Ovary (tissue), 9 donors: ENCODE measurements around the gene CCL7. TPM values are rescaled to one million over a fixed set of nuclear protein-coding genes. Genes with fewer than 3 reads are reported as not detected.

Experiments
- DNase-seq, 5 donors: peaks; one replicate each; pipeline ENCODE4 v3.0.0-alpha.2; 2019 to 2020
- H3K27ac ChIP-seq, 2 donors: fragments of 200-600 bp; one replicate each; pipeline versions ENCODE4 v1.5.1 to v1.8.0; 2019 to 2022
- H3K27me3 ChIP-seq: fragments of 200-600 bp; one replicate; pipeline ENCODE4 v1.8.0; 2022
- H3K36me3 ChIP-seq: fragments of 200-600 bp; sonication (generic); one replicate; pipeline ENCODE4 v1.5.1; 2019
- H3K4me1 ChIP-seq: one replicate; pipeline ENCODE4 v1.8.1; 2013; ENCODE audit warnings: mild to moderate bottlenecking, moderate library complexity; ENCODE audit not compliant: insufficient read depth
- H3K4me3 ChIP-seq: fragments of 200-600 bp; sonication (generic); one replicate; pipeline ENCODE4 v1.5.1; 2017
- H3K9me3 ChIP-seq, 2 donors: fragments of 200-600 bp in 1 of 2; sonication (generic) in 1 of 2; one replicate each; pipeline versions ENCODE4 v1.5.1 to v1.8.1; 2013 to 2019; ENCODE audit warnings: mild to moderate bottlenecking in 1 of 2, moderate library complexity in 1 of 2
- CTCF ChIP-seq, 3 donors: fragments of 450-650 bp in 2 of 3; fragments of 200-600 bp in 1 of 3; IDR thresholded peaks; one replicate each; pipeline versions ENCODE4 v1.5.1 to v1.8.0; 2016 to 2022; ENCODE audit warnings: antibody characterized with exemption in 3 of 3, mild to moderate bottlenecking in 1 of 3
- EP300 ChIP-seq: sonication (generic); formaldehyde crosslinking; IDR thresholded peaks from one replicate; pipeline ENCODE4 v1.6.1; 2017; ENCODE audit warnings: antibody characterized with exemption
- POLR2A ChIP-seq: fragments of 450-650 bp; IDR thresholded peaks from one replicate; pipeline ENCODE4 v1.6.1; 2017; ENCODE audit warnings: antibody characterized with exemption, mild to moderate bottlenecking, moderate library complexity
- WGBS, 3 donors: extraction: QIAGEN DNeasy Blood & Tissue Kit in 1 of 3; methylation state at CpG; one replicate each; pipeline versions ENCODE4 v1.1.5 to v1.1.7; 2013 to 2017; 5-methylcytosine and 5-hydroxymethylcytosine counted together
- intact Hi-C, 4 donors: fragments of 100-400 bp; cut with DNase I; formaldehyde crosslinking; loops; one replicate each; pipeline versions ENCODE4 v1.11.0 to v1.15.1; 2022 to 2023
- polyA plus RNA-seq, 2 donors: library from polyadenylated mRNA; stranded (reverse); fragments of 200-250 nt in 1 of 2; fragments of 350-450 nt in 1 of 2; fragmentation: Illumina TruSeq in 1 of 2; extraction: RNeasy Lipid Tissue Mini Kit (QIAGEN cat#74804) in 1 of 2; gene quantifications; one replicate each; pipeline ENCODE4 v1.2.3, GENCODE V29; 2013 to 2014
- total RNA-seq, 7 donors: library from RNA; depleted of rRNA in 2 of 7; stranded (reverse); fragments of >200 nt in 2 of 7; fragmentation: NEBNext Ultra II Directional in 3 of 7; extraction: Animal tissue kit (Norgen Biotek cat#: 25700) in 3 of 7; gene quantifications; one replicate each; pipeline versions ENCODE4 v1.1.0 to v1.2.4, GENCODE V29; 2016 to 2023
- donor health status: DM: no; HTN: no; CAD: no; lungs with moderate emphysema.
- donor health status: DM: no; HTN: no; CAD: no.
- donor health status: Bipolar disorder and iron deficiency.
- donor health status: DM: yes; HTN: yes; CAD: no.
- donor health status: DM: no; HTN: no; CAD: no.
- donor health status: DM: yes; HTN: yes; CAD: no.

The CCL7 gene
- total and polyA plus RNA-seq, 9 donors, result 0.46 TPM; not detected in 8

GRCh38 chr17:34257986-34258326 lies 12.1 kb upstream of the CCL7 start:
- intact Hi-C loops, result loop anchor here in 1 of 4 donors (10.0 kb wide), 1 partner anchor 857 kb away; the partner anchor contains the start of gene RAD51D
- Histone ChIP-seq H3K36me3 (no peaks in the 10 kb centered on the region), H3K27me3 (no peaks in the 10 kb centered on the region), H3K4me1 (peaks cover 10% of the 10 kb centered on the region), H3K4me3 (no peak overlapping the region), H3K27ac (no peak overlapping the region), H3K9me3 (no peaks in the 10 kb centered on the region)
- no peak for TF ChIP-seq EP300
- no peak for TF ChIP-seq POLR2A
- no peak for TF ChIP-seq CTCF (IDR thresholded peaks at IDR 0.05)
- DNase-seq, result no peak
- 85 to 95% (median 91%) methylated on average over 1 of the region's 1 CpG for WGBS, 3 donors

- H3K4me3 ChIP-seq, result no peak overlapping the region
- DNase-seq, result no peak
- no peak for TF ChIP-seq CTCF (IDR thresholded peaks at IDR 0.05)
- TF ChIP-seq POLR2A, result no peak
- TF ChIP-seq EP300, result no peak
- intact Hi-C loops, result loop anchor here in 1 of 4 donors (10.0 kb wide), 1 partner anchor 856 kb away; the partner anchor contains the start of gene RAD51D
- H3K36me3 ChIP-seq, result no peaks in the 10 kb centered on the region
- H3K4me1 ChIP-seq, result peaks cover 4% of the 10 kb centered on the region
- no peak overlapping the region for H3K27ac ChIP-seq
- H3K27me3 ChIP-seq, result no peaks in the 10 kb centered on the region
- no peaks in the 10 kb centered on the region for H3K9me3 ChIP-seq
Observed at GRCh38 chr17:34259146-34259545, 10.9 kb upstream of the CCL7 start.

GRCh38 chr17:34260861-34261260 lies 9.2 kb upstream of the CCL7 start:
- DNase-seq, result no peak
- Histone ChIP-seq H3K36me3 (no peaks in the 10 kb centered on the region), H3K27me3 (no peaks in the 10 kb centered on the region), H3K4me3 (no peak overlapping the region), H3K4me1 (no peaks in the 10 kb centered on the region), H3K9me3 (no peaks in the 10 kb centered on the region), H3K27ac (no peak overlapping the region)
- TF ChIP-seq POLR2A (no peak), CTCF (IDR thresholded peaks at IDR 0.05) (no peak), EP300 (no peak)
- WGBS, 3 donors, result 36 to 46% (median 38%) methylated on average over 4 of the region's 4 CpGs
- intact Hi-C loops, result no loop called here

GRCh38 chr17:34261568-34262337 lies 8.3 kb upstream of the CCL7 start:
- Histone ChIP-seq H3K4me1 (no peaks in the 10 kb centered on the region), H3K27ac (no peak overlapping the region), H3K4me3 (no peak overlapping the region), H3K27me3 (no peaks in the 10 kb centered on the region), H3K36me3 (no peaks in the 10 kb centered on the region), H3K9me3 (no peaks in the 10 kb centered on the region)
- 88 to 91% (median 89%) methylated on average over 5 of the region's 5 CpGs for whole genome bisulfite sequencing, 3 donors
- TF ChIP-seq EP300, result no peak
- TF ChIP-seq POLR2A, result no peak
- no peak for TF ChIP-seq CTCF (IDR thresholded peaks at IDR 0.05)
- intact Hi-C loops, result no loop called here
- no peak for DNase-seq
